K562 (cell line): ENCODE measurements around the gene GNS. TPM values are rescaled to one million over a fixed set of nuclear protein-coding genes. Genes with fewer than 3 reads are reported as not detected.
A peak's percentile ranks its signal among the peaks of the same experiment; 100 is the strongest.

Source experiments
- ATAC-seq: fragments of 200-7000 bp; cut with Tn5 transposase; 3 replicates; pipeline ENCODE4 v1.9.1; 2020; ENCODE audit warnings: moderate library complexity
- BruUV-seq: library from RNA; stranded (reverse); fragments of 400-500 nt; replicated peaks from 2 replicates; lab custom pipeline; 2021; lab: Mats Ljungman, UMichigan
- CTCF ChIA-PET: fragments of 300-600 bp; formaldehyde crosslinking; extraction: SDS; loops from one replicate; lab custom pipeline; 2021; ENCODE audit warnings: low intra/inter-chr PET ratio; lab: Yijun Ruan, JAX
- POLR2A ChIA-PET: fragments of 300-600, 350-650 bp; sonication (Branson Sonifier 250); formaldehyde crosslinking; extraction: SDS; loops from one replicate; lab custom pipeline; 2021; ENCODE audit warnings: antibody characterized with exemption, inconsistent platforms; lab: Yijun Ruan, JAX
- DNase-seq, 4 experiments: peaks; one replicate each; pipeline versions ENCODE4 v3.0.0 to v3.0.0-alpha.2; 2011 to 2018; ENCODE audit warnings: low spot score in 3 of 4, mixed read lengths in 3 of 4; ENCODE audit errors: extremely low read depth in 1 of 4
- FAIRE-seq: peaks from 2 replicates; lab custom pipeline; 2011; peaks lifted over from hg19 to GRCh38; lab: Jason Lieb, UNC
- H2AFZ ChIP-seq: 2 replicates; pipeline ENCODE4 v1.6.0; 2011; ENCODE audit warnings: low read depth, low read length, control low read depth, inconsistent platforms
- H3K27ac ChIP-seq: fragments of 200-600 bp; 3 replicates; pipeline ENCODE4 v1.8.0; 2011; ENCODE audit warnings: low read depth, mild to moderate bottlenecking, control low read depth, inconsistent platforms, low read length, moderate library complexity, mixed read lengths; ENCODE audit errors: extremely low read depth
- H3K27me3 ChIP-seq, 2 experiments: fragments of 300-600 bp in 1 of 2; 2 replicates in 1 of 2; 3 replicates in 1 of 2; pipeline versions ENCODE4 v1.6.0 to v1.8.0; 2011; ENCODE audit warnings: inconsistent platforms in 2 of 2, low read length in 2 of 2, mild to moderate bottlenecking in 1 of 2, mixed read lengths in 1 of 2, moderate library complexity in 1 of 2; ENCODE audit not compliant: control insufficient read depth in 2 of 2, insufficient read depth in 2 of 2
- H3K36me3 ChIP-seq: fragments of 300-600 bp; 3 replicates; pipeline ENCODE4 v1.8.0; 2011; ENCODE audit warnings: mild to moderate bottlenecking, low read length, inconsistent platforms; ENCODE audit not compliant: control insufficient read depth, insufficient read depth
- H3K4me1 ChIP-seq, 2 experiments: fragments of 200-600 bp in 1 of 2; replicated peaks in 1 of 2; 2 replicates in 1 of 2; 3 replicates in 1 of 2; pipeline versions ENCODE4 v1.5.1 to v1.8.0; 2011; ENCODE audit warnings: inconsistent platforms in 2 of 2, low read length in 2 of 2, mild to moderate bottlenecking in 1 of 2, mixed read lengths in 1 of 2, moderate library complexity in 1 of 2; ENCODE audit not compliant: control insufficient read depth in 2 of 2, insufficient read depth in 2 of 2
- H3K4me2 ChIP-seq: 2 replicates; pipeline ENCODE4 v1.6.1; 2011; ENCODE audit warnings: low read length, control low read depth, inconsistent platforms, mixed read lengths; ENCODE audit not compliant: insufficient read depth
- H3K4me3 ChIP-seq: fragments of 200-600 bp; sonication (generic), shearing (Covaris generic); 2 replicates; pipeline ENCODE4 v1.5.1; 2016; ENCODE audit warnings: control low read depth, inconsistent platforms
- H3K79me2 ChIP-seq: fragments of 200-600 bp; 3 replicates; pipeline ENCODE4 v1.8.0; 2011; ENCODE audit warnings: low read length, inconsistent platforms; ENCODE audit not compliant: control insufficient read depth, insufficient read depth
- H3K9ac ChIP-seq, 2 experiments: 2 replicates each; pipeline versions ENCODE4 v1.6.0 to v1.6.1; 2011; ENCODE audit warnings: low read depth in 2 of 2, low read length in 2 of 2, control low read depth in 1 of 2, inconsistent platforms in 1 of 2, mild to moderate bottlenecking in 1 of 2, mixed read lengths in 1 of 2; ENCODE audit not compliant: insufficient read depth in 1 of 2
- H3K9me1 ChIP-seq: one replicate; pipeline ENCODE4 v1.6.0; 2011; ENCODE audit warnings: inconsistent platforms, mild to moderate bottlenecking, low read length, moderate library complexity; ENCODE audit not compliant: control insufficient read depth, insufficient read depth
- H3K9me3 ChIP-seq: replicated peaks from 2 replicates; pipeline ENCODE4 v1.5.1; 2011; ENCODE audit warnings: low read depth, low read length, inconsistent platforms; ENCODE audit not compliant: control insufficient read depth, insufficient read depth
- H4K20me1 ChIP-seq: replicated peaks from 2 replicates; pipeline ENCODE4 v1.6.1; 2011; ENCODE audit warnings: low read length, inconsistent platforms, mixed read lengths; ENCODE audit not compliant: control insufficient read depth, insufficient read depth
- CEBPB ChIP-seq: fragments of 450-650 bp; IDR thresholded peaks from 2 replicates; pipeline ENCODE4 v1.6.1; 2016; ENCODE audit warnings: missing genetic modification characterization, missing compliant biosample characterization
- ETV5 ChIP-seq: sonication (generic); formaldehyde crosslinking; IDR thresholded peaks from 2 replicates; pipeline ENCODE4 v1.4.0; 2020; ENCODE audit warnings: low read depth, mild to moderate bottlenecking, missing genetic modification reagents
- KAT7 ChIP-seq: sonication (generic); formaldehyde crosslinking; IDR thresholded peaks from 2 replicates; pipeline ENCODE4 v1.8.0; 2022; ENCODE audit warnings: missing genetic modification reagents, mild to moderate bottlenecking, borderline replicate concordance
- NCOA6 ChIP-seq: fragments of 450-650 bp; IDR thresholded peaks from 2 replicates; pipeline ENCODE4 v1.6.1; 2017; ENCODE audit warnings: mild to moderate bottlenecking
- PRDM10 ChIP-seq: fragments of 450-650 bp; IDR thresholded peaks from 2 replicates; pipeline ENCODE4 v1.6.1; 2018; ENCODE audit not compliant: partially characterized antibody
- PTRF ChIP-seq: fragments of 450-650 bp; IDR thresholded peaks from 2 replicates; pipeline ENCODE4 v1.6.1; 2016; ENCODE audit warnings: mild to moderate bottlenecking, missing genetic modification characterization, missing compliant biosample characterization
- SMAD4 ChIP-seq: fragments of 250-450 bp; sonication (Bioruptor Pico); conservative IDR thresholded peaks from 2 replicates; pipeline ENCODE4 v1.8.0; 2021; ENCODE audit warnings: inconsistent platforms, mild to moderate bottlenecking, moderate library complexity
- ZNF318 ChIP-seq, 2 experiments: fragments of 450-650 bp; IDR thresholded peaks; 2 replicates each; pipeline ENCODE4 v1.6.1; 2016; ENCODE audit warnings: mild to moderate bottlenecking in 2 of 2, borderline replicate concordance in 1 of 2, low read depth in 1 of 2, moderate library complexity in 1 of 2
- WGBS: fragments of 100-300 bp; shearing (Covaris generic); methylation state at CpG from one replicate; pipeline ENCODE4 v1.1.6; 2016; ENCODE audit warnings: low coverage, mixed read lengths; ENCODE audit not compliant: insufficient coverage; ENCODE audit errors: missing lambda C conversion rate; 5-methylcytosine and 5-hydroxymethylcytosine counted together
- in situ Hi-C: fragments of 300-500 bp; cut with MboI; formaldehyde crosslinking; loops from 4 replicates; pipeline ENCODE4 v1.15.0; 2018; ENCODE audit warnings: inconsistent platforms, mixed read lengths
- intact Hi-C: fragments of 100-400 bp; cut with micrococcal nuclease; formaldehyde crosslinking; loops from 2 replicates; pipeline ENCODE4 v1.14.2; 2022
- polyA plus RNA-seq, 8 experiments: library from polyadenylated mRNA; depleted of rRNA in 4 of 8; stranded (reverse) in 5 of 8; unstranded in 3 of 8; fragments of >200 nt; fragmentation: Nextera tagmentation in 2 of 8; fragmentation: Illumina TruSeq in 1 of 8; extraction: Ambion mirVana in 2 of 8; extraction: Trizol in 1 of 8; gene quantifications; 2 replicates each; pipeline versions ENCODE4 v1.2.1 to v1.2.3, GENCODE V29; 2011 to 2014; ENCODE audit warnings: inconsistent platforms in 1 of 8, missing spikeins in 1 of 8
- total RNA-seq, 7 experiments: library from RNA; depleted of rRNA in 6 of 7; stranded (reverse); fragments of >200 nt in 6 of 7; fragmentation: Illumina TruSeq in 2 of 7; extraction: Trizol in 2 of 7; gene quantifications; 2 replicates each; pipeline versions ENCODE4 v1.2.1 to v1.2.3, GENCODE V29; 2011 to 2021; ENCODE audit warnings: low replicate concordance in 1 of 7

The GNS gene
- total and polyA plus RNA-seq, 9 of the 15 experiments (the other 6 are each of a cell fraction or from before 2014, with no cell fraction given), result 4.6 to 30.3 (median 18.9) TPM

GRCh38 chr12:64670919-64671639, 88.1 kb downstream of the GNS start:
- H3K9me3 ChIP-seq, result no peaks in the 10 kb centered on the region
- POLR2A ChIA-PET, result interaction anchor here (0.5 kb wide), 1 partner anchor 115 kb away, joined by 3 read pairs; no protein-coding TSS in a partner anchor
- no peak overlapping the region for H3K4me3 ChIP-seq
- H3K9me1 ChIP-seq, result no peaks in the 10 kb centered on the region
- FAIRE-seq (no peak), ATAC-seq (peak; percentile 40), DNase-seq (peak in 1 of 4 experiments; percentile 48)
- peak overlapping the region; percentile 82; the same call in 2 of the 3 replicates for H3K27ac ChIP-seq
- peak overlapping the region; percentile 33 to 75; a peak in 3 of 4 replicates for H3K9ac ChIP-seq
- in situ Hi-C loops, result no loop called here
- intact Hi-C loops, result no loop called here
- H3K36me3 ChIP-seq, result peaks cover 6% of the 10 kb centered on the region; the same call in 1 of the 3 replicates
- BruUV-seq, result no TSS peak
- H2AFZ ChIP-seq, result no peak overlapping the region
- no peak overlapping the region; the same call in none of the 2 replicates for H3K4me2 ChIP-seq
- H4K20me1 ChIP-seq, result no peaks in the 10 kb centered on the region
- 50% methylated on average over 6 of the region's 8 CpGs for WGBS
- H3K4me1 ChIP-seq, result peaks cover 48 to 79% of the 10 kb centered on the region in 2 experiments
- no peaks in the 10 kb centered on the region for H3K27me3 ChIP-seq
- CTCF ChIA-PET, result no interaction called here
- peaks cover 91% of the 10 kb centered on the region for H3K79me2 ChIP-seq
- no peak for TF ChIP-seq ZNF318 (IDR thresholded peaks at IDR 0.05; ENCODE audit: borderline replicate concordance in 1 of 2, low read depth in 1 of 2)
- TF ChIP-seq CEBPB (tag), result peak; percentile 18; the same call in 1 of the 2 replicates
- TF ChIP-seq SMAD4 (CRISPR knock-in tag), result peak; percentile 39; the same call in 1 of the 2 replicates
- no peak for TF ChIP-seq PTRF (tag)
- no peak for TF ChIP-seq NCOA6
- peak; percentile 43 for TF ChIP-seq PRDM10
- no peak for TF ChIP-seq KAT7 (CRISPR knock-in tag)
- TF ChIP-seq ETV5 (CRISPR knock-in tag), result 0 out of 2 replicates have a peak, but pooled peaks have one; percentile 19
